ENCODE data around the gene NCOA7.
A peak's percentile ranks its signal among the peaks of the same experiment; 100 is the strongest.

GRCh38 chr6:125899726-125900182, 109.0 kb downstream of the NCOA7 start:
- TF ChIP-seq CTCF (IDR thresholded peaks at IDR 0.05) = peak in 4 of 7 experiments; percentile 15 to 33 (median 24)
- TF ChIP-seq POLR2A (IDR thresholded peaks at IDR 0.05) = peak in 2 of 3 donors; percentile 27 to 29
